Right lobe of liver (tissue), 6 donors: ENCODE measurements around the gene C12orf57. TPM values are rescaled to one million over a fixed set of nuclear protein-coding genes. Genes with fewer than 3 reads are reported as not detected.
A peak's percentile ranks its signal among the peaks of the same experiment; 100 is the strongest.

Source experiments
- ATAC-seq, 4 donors: fragments of 200-7000 bp; cut with Tn5 transposase; one replicate each; pipeline ENCODE4 v1.9.1; 2020; ENCODE audit warnings: mild to moderate bottlenecking in 4 of 4, moderate library complexity in 4 of 4
- DNase-seq, 3 donors: peaks; one replicate each; pipeline ENCODE4 v3.0.0-alpha.2; 2020
- H3K27ac ChIP-seq, 3 donors: fragments of 200-600 bp; one replicate each; pipeline ENCODE4 v1.8.0; 2022
- H3K27me3 ChIP-seq, 2 donors: fragments of 200-600 bp; one replicate each; pipeline ENCODE4 v1.8.0; 2022
- H3K36me3 ChIP-seq, 4 donors: fragments of 200-600 bp; sonication (generic) in 1 of 4; one replicate each; pipeline versions ENCODE4 v1.5.1 to v1.8.0; 2017 to 2022; ENCODE audit warnings: control low read depth in 1 of 4
- H3K4me1 ChIP-seq, 4 donors: fragments of 200-600 bp; sonication (generic) in 1 of 4; one replicate each; pipeline versions ENCODE4 v1.5.1 to v1.8.0; 2017 to 2022; ENCODE audit warnings: control low read depth in 1 of 4
- H3K4me3 ChIP-seq, 3 donors: fragments of 200-600 bp; one replicate each; pipeline ENCODE4 v1.8.0; 2022
- H3K9me3 ChIP-seq, 4 donors: fragments of 200-600 bp; sonication (generic) in 1 of 4; one replicate each; pipeline versions ENCODE4 v1.5.1 to v1.8.0; 2017 to 2022; ENCODE audit warnings: control low read depth in 1 of 4
- POLR2A ChIP-seq: fragments of 450-650 bp; IDR thresholded peaks from one replicate; pipeline ENCODE4 v1.6.1; 2017; ENCODE audit warnings: antibody characterized with exemption, mild to moderate bottlenecking
- WGBS: methylation state at CpG from one replicate; pipeline ENCODE4 v1.1.6; 2018; ENCODE audit warnings: low coverage, low lambda C conversion rate; ENCODE audit not compliant: insufficient coverage; ENCODE audit errors: missing lambda C conversion rate; 5-methylcytosine and 5-hydroxymethylcytosine counted together
- intact Hi-C, 2 donors: fragments of 100-400 bp; cut with DNase I; formaldehyde crosslinking; loops; one replicate each; pipeline versions ENCODE4 v1.11.2 to v1.14.1; 2022
- total RNA-seq, 6 experiments: library from RNA; depleted of rRNA in 2 of 6; stranded (reverse); fragments of >200 nt in 2 of 6; fragmentation: NEBNext Ultra II Directional in 3 of 6; extraction: Animal tissue kit (Norgen Biotek cat#: 25700) in 3 of 6; gene quantifications; one replicate each; pipeline versions ENCODE4 v1.1.0 to v1.2.4, GENCODE V29; 2016 to 2023
- TF ChIP-seq, protein P1 (sequence below), 4 donors: fragments of 200-600 bp in 3 of 4; fragments of 450-650 bp in 1 of 4; IDR thresholded peaks; one replicate each; pipeline versions ENCODE4 v1.5.1 to v1.8.0; 2016 to 2022; ENCODE audit warnings: antibody characterized with exemption in 4 of 4, mild to moderate bottlenecking in 2 of 4
- donor health status: DM: no; HTN: yes; CAD: no.
- donor health status: DM: no; HTN: no; CAD: no.
- donor health status: DM: no; HTN: no; CAD: no.
- donor health status: DM: no; HTN: yes; CAD: no.
- donor health status: DM: no; HTN: yes; CAD: no.

The C12orf57 gene
- total RNA-seq, 6 experiments from 2014 or later = 47.6 to 189 (median 70.5) TPM

DNA sequence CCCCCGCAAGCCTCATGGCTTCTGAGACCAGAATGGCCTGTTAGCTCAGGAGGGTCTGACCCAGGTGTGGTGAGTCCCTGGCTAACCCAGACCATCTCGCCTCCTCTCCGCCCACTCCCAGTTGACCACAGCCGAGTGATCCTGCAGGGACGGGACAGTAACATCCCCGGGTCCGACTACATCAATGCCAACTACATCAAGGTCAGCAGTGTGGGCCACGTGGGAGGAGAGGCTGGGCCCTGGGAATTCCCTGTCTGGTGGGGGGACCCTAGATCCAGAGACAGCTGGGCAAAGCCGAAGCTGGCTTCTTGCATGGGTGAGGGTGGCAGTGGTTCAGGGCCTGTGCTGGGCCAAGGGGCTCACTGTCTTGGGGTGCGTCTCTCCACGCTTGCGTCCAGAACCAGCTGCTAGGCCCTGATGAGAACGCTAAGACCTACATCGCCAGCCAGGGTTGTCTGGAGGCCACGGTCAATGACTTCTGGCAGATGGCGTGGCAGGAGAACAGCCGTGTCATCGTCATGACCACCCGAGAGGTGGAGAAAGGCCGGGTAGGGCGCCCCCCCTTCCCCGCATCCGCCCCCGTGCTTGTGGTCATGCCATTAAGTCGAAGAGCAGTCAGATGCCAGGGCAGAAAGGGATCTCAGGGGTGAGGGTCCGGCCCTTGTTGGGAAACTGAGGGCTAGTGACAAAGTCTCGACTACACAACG lies 12.4 kb downstream of the C12orf57 start:
- DNase-seq (peak in 1 of 3 donors; percentile 50), ATAC-seq (no peak)
- H3K9me3 ChIP-seq = no peaks in the 10 kb centered on the region
- intact Hi-C loops = loop anchor here in 1 of 2 donors (10.0 kb wide), 1 partner anchor 139 kb away; the partner anchor contains the start of gene C1R
- no peak overlapping the region for H3K27ac ChIP-seq
- H3K36me3 ChIP-seq = no peaks in the 10 kb centered on the region
- no peak overlapping the region for H3K4me3 ChIP-seq
- TF ChIP-seq, protein P1, sequence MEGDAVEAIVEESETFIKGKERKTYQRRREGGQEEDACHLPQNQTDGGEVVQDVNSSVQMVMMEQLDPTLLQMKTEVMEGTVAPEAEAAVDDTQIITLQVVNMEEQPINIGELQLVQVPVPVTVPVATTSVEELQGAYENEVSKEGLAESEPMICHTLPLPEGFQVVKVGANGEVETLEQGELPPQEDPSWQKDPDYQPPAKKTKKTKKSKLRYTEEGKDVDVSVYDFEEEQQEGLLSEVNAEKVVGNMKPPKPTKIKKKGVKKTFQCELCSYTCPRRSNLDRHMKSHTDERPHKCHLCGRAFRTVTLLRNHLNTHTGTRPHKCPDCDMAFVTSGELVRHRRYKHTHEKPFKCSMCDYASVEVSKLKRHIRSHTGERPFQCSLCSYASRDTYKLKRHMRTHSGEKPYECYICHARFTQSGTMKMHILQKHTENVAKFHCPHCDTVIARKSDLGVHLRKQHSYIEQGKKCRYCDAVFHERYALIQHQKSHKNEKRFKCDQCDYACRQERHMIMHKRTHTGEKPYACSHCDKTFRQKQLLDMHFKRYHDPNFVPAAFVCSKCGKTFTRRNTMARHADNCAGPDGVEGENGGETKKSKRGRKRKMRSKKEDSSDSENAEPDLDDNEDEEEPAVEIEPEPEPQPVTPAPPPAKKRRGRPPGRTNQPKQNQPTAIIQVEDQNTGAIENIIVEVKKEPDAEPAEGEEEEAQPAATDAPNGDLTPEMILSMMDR (IDR thresholded peaks at IDR 0.05) = no peak
- TF ChIP-seq POLR2A = no peak
- H3K4me1 ChIP-seq = no peaks in the 10 kb centered on the region
- H3K27me3 ChIP-seq = no peaks in the 10 kb centered on the region
- WGBS = 80% methylated on average over 10 of the region's 28 CpGs

- 78% methylated on average over 10 of the region's 20 CpGs for WGBS
- intact Hi-C loops = loop anchor here in 1 of 2 donors (10.0 kb wide), 1 partner anchor 138 kb away; the partner anchor contains the start of gene C1R
- TF ChIP-seq POLR2A = no peak
- TF ChIP-seq, protein P1 (IDR thresholded peaks at IDR 0.05) = no peak
- ATAC-seq (no peak), DNase-seq (no peak)
- H3K27me3 ChIP-seq = no peaks in the 10 kb centered on the region
- H3K36me3 ChIP-seq = no peaks in the 10 kb centered on the region
- no peaks in the 10 kb centered on the region for H3K9me3 ChIP-seq
- no peak overlapping the region for H3K4me3 ChIP-seq
- H3K27ac ChIP-seq = no peak overlapping the region
- peaks cover 0 to 9% (median 5%) of the 10 kb centered on the region in 4 donors for H3K4me1 ChIP-seq
Measured at GRCh38 chr12:6957151-6957701, 13.4 kb downstream of the C12orf57 start.

- peaks cover 0 to 11% (median 7%) of the 10 kb centered on the region in 4 donors for H3K4me1 ChIP-seq
- ATAC-seq = no peak
- peak in 1 of 3 donors; percentile 51 for DNase-seq
- intact Hi-C loops = loop anchor here in 1 of 2 donors (10.0 kb wide), 1 partner anchor 137 kb away; the partner anchor contains the start of gene C1R
- peak overlapping the region in 2 of 3 donors; percentile 43 to 63 for H3K27ac ChIP-seq
- TF ChIP-seq, protein P1 (IDR thresholded peaks at IDR 0.05) = no peak
- H3K27me3 ChIP-seq = no peaks in the 10 kb centered on the region
- H3K36me3 ChIP-seq = no peaks in the 10 kb centered on the region
- H3K9me3 ChIP-seq = no peaks in the 10 kb centered on the region
- whole genome bisulfite sequencing = 37% methylated on average over 3 of the region's 28 CpGs
- H3K4me3 ChIP-seq = no peak overlapping the region
Measured at GRCh38 chr12:6957741-6958608, 14.2 kb downstream of the C12orf57 start.

- Histone ChIP-seq H3K36me3 (no peaks in the 10 kb centered on the region), H3K27me3 (no peaks in the 10 kb centered on the region), H3K4me1 (peaks cover 0 to 11% (median 7%) of the 10 kb centered on the region in 4 donors), H3K27ac (peak overlapping the region in 2 of 3 donors; percentile 43 to 63), H3K4me3 (no peak overlapping the region), H3K9me3 (no peaks in the 10 kb centered on the region)
- 51% methylated on average over 7 of the region's 10 CpGs for WGBS
- TF ChIP-seq, protein P1 (IDR thresholded peaks at IDR 0.05) = no peak
- TF ChIP-seq POLR2A = no peak
- DNase-seq = peak in 1 of 3 donors; percentile 44
- intact Hi-C loops = loop anchor here in 1 of 2 donors (10.0 kb wide), 1 partner anchor 136 kb away; the partner anchor contains the start of gene C1R
- ATAC-seq = no peak
Measured at GRCh38 chr12:6958609-6959057, 14.8 kb downstream of the C12orf57 start.
